ENCODE data around the gene CPLX3. TPM values are rescaled to one million over a fixed set of nuclear protein-coding genes. Genes with fewer than 3 reads are reported as not detected.

CPLX3 gene
- total RNA-seq, 1 experiment from 2014 or later, result not detected

- Histone ChIP-seq H2AFZ (ENCODE audit: low read length) (no peak overlapping the region), H3K56ac (ENCODE audit: insufficient read length, low read depth, low read length) (no peak overlapping the region), H3K79me1 (ENCODE audit: insufficient read depth, low read depth, low read length, poor library complexity, severe bottlenecking) (no peaks in the 10 kb centered on the region), H2BK20ac (ENCODE audit: low read depth, low read length, poor library complexity, severe bottlenecking) (no peak overlapping the region), H2BK5ac (ENCODE audit: insufficient read length, low read length) (no peak overlapping the region), H3K23me2 (ENCODE audit: insufficient read length, low read depth, low read length, poor library complexity, severe bottlenecking) (no peaks in the 10 kb centered on the region), H3K27ac (ENCODE audit: insufficient read length, low read depth, low read length) (no peak overlapping the region), H3K18ac (ENCODE audit: insufficient read length, low read depth, low read length) (no peak overlapping the region), H4K8ac (replicated peaks; ENCODE audit: insufficient read length, low read depth, low read length) (no peak overlapping the region), H4K91ac (ENCODE audit: insufficient read length, low read depth, low read length) (no peak overlapping the region), H3K79me2 (ENCODE audit: insufficient read depth, low read length) (no peaks in the 10 kb centered on the region), H3K4ac (ENCODE audit: low read depth, low read length) (no peak overlapping the region), H3K23ac (ENCODE audit: insufficient read length, low read depth, low read length) (no peak overlapping the region), H3K27me3 (ENCODE audit: insufficient read depth, low read length) (no peaks in the 10 kb centered on the region), H2BK15ac (ENCODE audit: low read depth, low read length) (no peak overlapping the region), H2BK12ac (ENCODE audit: insufficient read length, low read depth, low read length) (no peak overlapping the region), H4K20me1 (ENCODE audit: control insufficient read depth, insufficient read depth, insufficient read length) (no peaks in the 10 kb centered on the region), H2AK5ac (ENCODE audit: insufficient read length, low read length) (no peak overlapping the region), H3K9me3 (ENCODE audit: control insufficient read depth, low read depth, low read length) (no peaks in the 10 kb centered on the region), H2BK120ac (ENCODE audit: low read depth, low read length, poor library complexity, severe bottlenecking) (no peak overlapping the region), H3K4me2 (ENCODE audit: insufficient read depth, insufficient read length, low read length) (no peak overlapping the region), H4K5ac (ENCODE audit: insufficient read length, low read depth, low read length) (no peak overlapping the region), H3K9ac (ENCODE audit: extremely low read depth, insufficient read length, low read length) (no peak overlapping the region), H3K14ac (ENCODE audit: insufficient read depth, low read length) (no peak overlapping the region), H3T11ph (ENCODE audit: low read length) (no peak overlapping the region), H3K4me1 (ENCODE audit: insufficient read depth, low read length) (no peaks in the 10 kb centered on the region)
- no CpG with 5 or more reads among the region's 3 CpGs for WGBS (ENCODE audit: extremely low coverage, insufficient read length, low lambda C conversion rate)
- Mint-ChIP-seq H3K4me1 (peaks cover 9 to 16% of the 10 kb centered on the region in 2 experiments), H3K4me3 (no peak overlapping the region), H3K9me3 (no peaks in the 10 kb centered on the region), H3K27ac (no peak overlapping the region), H3K36me3 (ENCODE audit: insufficient read depth in 1 of 3, low read depth in 3 of 3) (no peaks in the 10 kb centered on the region), H3K27me3 (ENCODE audit: low read depth) (peaks cover 8% of the 10 kb centered on the region)
- no peak for DNase-seq
- TF ChIP-seq CTCF (conservative IDR thresholded peaks at IDR 0.05), result no peak
These were observed 16.5 kb upstream of the CPLX3 start for GRCh38 chr15:74809956-74810355.

All from H9 (cell line).